HG02610 (cell line): ENCODE results near the gene LIX1L.

Source experiments
- ATAC-seq: cut with Tn5 transposase; IDR thresholded peaks from one replicate; pipeline ENCODE4 v1.9.1; 2021; ENCODE audit warnings: mild to moderate bottlenecking, moderate library complexity; ENCODE audit not compliant: unreplicated experiment

The LIX1L gene

DNA sequence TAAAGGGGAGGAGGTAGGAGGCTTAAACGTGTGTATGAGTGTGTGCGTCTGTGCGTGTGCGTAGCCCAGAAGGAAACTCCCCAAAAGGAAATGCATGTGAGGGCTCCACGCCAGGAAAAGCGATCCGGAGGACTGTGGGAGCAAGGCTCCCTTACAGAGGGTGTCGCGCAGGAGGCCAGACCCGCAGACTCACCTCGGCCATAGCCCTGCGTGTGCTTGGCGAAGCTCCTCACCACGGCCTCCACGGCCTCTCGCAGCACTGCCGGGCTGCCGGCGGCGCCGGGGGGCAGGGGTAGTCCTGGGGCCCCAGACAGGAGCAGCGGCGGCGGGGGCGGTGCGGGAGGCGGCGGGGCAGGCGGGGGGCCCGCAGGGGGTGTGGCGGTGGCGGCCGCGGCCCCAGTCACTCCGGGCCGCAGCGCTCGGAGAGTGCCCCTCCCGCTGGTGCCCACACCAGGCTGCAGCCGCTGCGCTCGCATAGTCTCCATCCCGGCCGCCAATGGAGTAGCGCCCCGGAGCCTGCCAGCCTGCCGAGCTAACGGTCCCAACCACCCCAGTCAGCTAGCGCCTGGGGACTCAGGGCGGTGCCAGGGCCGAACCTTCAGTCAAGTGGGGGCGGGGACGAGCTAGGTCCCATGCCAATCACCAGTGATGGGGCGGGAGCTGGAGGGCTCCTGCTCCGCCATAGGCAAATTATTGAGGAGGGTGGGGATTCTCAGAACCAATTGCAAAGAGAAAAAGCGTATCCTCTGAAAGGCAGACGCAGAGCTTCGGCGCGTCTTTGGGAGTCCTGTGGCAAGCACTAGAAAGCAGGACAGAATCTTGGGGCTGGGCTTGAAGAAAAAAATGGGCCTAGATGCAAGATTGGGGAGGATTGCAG, at the start of gene LIX1L:
Gene LIX1L, minus strand, starts transcription at position 575 of the 877 bp plus-strand sequence. Its CDS starts 90 bp downstream, at position 485.
- peak; percentile 90 for ATAC-seq

DNA sequence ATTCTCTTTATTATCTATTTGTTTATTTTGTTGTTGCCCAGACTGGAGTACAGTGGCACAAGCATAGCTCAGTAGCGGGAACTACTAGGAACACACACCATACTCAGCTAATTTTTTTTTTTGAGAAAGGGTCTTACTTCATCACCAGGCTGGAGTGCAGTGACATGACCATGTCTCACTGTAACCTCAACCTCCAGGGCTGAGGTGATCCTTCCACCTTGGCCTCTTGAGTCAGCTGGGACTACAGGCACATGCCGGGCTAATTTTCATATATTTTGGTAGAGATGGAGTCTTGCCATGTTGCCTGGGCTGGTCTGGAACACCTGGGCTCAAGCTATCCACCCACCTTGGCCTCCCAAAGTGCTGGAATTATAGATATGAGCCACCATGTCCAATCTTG, 43.9 kb upstream of the LIX1L start:
- no peak for ATAC-seq

DNA sequence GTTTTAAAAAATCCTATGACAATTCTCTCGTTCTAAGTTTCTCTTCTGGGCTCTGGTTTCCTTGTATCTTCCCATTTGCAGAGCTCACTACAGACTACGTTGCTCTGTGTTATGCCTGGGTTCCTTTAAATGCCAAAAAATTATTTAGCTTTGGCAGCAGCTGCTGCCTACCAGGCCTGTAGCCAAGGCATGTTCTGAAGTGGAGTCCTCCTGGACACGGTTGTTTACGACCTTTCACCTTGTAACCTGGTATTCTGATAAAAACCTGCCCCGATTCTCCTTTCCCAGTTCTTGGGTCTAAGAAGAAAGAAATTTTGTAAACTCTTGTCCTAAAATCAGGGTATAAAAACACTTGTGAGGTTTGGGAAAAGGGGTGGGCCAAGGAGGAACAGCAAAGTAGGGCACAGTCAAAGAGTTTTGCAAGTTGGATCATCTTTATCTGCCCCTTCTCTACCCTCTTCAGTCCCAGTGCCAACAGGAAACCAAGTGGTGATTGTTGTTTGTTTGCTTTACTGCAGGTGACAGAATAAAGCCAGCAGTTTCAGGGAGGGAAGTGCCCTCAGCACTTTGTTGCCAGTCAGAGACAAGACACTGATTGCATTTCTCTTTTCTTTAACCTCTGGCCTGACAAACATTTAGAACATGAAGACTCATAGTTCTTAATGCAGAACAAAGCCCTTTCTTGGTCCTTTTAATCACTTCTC, 41.7 kb upstream of the LIX1L start:
- ATAC-seq = no peak

DNA sequence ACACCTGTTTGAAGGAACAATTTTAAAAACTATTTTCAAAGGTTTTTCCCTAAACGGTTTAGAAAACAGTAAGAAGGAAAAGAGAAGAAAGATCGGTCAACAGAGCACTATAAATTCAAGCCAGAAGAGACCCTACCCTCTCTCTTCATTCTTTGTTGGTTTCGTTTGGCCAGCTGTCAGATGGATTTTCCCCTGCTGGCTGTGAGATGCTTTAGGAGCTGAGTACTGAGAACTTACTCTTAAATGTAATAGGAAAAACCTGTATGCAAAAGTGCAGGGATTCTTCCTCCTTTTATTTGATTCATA, 39.9 kb upstream of the LIX1L start:
- no peak for ATAC-seq

DNA sequence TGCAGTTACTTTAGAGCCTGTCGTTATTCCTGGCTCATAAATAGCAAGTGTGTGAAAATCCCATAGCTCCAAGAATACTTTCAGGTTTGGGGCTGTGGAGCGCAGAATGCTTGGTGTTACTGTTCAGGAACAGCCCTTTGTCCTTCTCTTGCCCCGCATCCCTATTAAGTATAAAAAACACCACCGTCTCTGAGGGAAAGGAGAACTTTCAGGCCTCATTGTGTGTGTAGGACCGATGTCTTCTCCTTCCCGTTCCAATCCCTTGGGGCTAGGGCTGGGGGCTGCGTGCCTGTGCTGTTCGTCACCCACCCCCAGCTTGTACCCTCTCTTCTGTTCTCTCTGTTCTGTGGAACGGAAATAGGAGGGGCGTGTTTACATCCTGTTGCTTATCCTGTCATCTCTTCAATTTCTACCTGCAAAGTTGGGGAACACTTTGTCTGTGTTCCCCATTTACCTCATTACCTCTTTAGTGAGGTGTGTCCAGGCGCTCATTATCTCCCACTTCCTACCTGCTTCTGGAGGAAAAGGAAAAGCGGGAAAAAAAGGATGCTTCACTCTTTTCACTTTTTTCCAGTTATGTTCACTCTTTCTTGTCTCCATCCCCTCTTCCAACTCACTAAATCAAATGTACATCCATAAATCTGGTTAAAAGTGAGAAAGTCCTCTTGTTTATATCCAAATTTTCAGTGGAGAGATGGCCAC, 39.4 kb upstream of the LIX1L start:
- ATAC-seq = peak; percentile 26

DNA sequence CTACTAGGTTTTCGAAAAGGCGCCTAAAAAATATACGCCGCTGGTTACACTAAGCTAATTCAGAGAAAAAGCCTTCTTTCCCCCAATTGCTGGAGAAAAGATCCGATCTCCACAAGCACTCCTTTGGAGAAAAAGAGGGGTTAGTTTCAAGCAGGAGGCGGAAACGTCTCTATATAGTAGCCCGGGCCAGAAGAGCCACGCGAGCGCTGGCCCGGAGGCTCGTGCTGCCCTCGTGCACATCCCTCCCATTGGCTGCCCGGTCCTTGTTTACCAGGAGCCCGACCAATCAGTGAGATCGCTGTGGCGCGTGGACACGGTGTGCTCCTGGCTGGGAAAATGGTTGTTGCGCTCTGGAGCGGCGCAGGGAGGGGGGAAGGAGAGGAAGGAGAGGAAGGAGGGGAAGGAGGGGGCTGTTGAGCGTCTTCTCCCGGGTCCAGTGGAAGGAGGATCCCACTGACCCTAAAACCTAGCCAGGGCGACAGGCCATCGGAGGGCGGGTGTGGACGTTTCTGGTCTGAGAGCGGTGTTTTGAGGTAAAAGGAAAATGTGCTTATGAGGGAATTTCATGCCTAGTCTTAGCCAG, 38.7 kb upstream of the LIX1L start, which contains the start of gene TXNIP:
Gene TXNIP, minus strand, starts transcription at position 147 of the 583 bp plus-strand sequence. CDS start 313 bp downstream, outside the sequence.
- ATAC-seq = peak; percentile 89

DNA sequence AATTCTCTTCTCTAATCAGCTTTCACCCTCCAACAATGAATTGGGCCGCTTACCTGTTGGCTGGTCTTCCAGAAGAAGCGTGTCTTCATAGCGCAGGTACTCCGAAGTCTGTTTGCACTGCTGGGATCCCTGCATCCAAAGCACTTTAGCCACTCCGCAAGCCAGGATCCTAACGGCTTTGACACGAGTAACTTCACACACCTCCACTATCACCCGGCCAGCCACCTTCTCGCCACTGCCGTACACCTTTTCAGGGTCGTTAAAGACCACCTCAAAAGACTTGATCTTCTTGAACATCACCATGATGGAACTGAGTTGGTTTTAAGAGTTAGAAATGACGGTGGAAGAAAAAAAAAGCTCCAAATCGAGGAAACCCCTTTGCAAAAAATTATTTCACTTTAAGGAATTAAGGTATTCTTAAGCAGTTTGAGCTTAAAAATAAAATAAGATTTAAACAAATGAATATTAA, 38.2 kb upstream of the LIX1L start:
- ATAC-seq = no peak

DNA sequence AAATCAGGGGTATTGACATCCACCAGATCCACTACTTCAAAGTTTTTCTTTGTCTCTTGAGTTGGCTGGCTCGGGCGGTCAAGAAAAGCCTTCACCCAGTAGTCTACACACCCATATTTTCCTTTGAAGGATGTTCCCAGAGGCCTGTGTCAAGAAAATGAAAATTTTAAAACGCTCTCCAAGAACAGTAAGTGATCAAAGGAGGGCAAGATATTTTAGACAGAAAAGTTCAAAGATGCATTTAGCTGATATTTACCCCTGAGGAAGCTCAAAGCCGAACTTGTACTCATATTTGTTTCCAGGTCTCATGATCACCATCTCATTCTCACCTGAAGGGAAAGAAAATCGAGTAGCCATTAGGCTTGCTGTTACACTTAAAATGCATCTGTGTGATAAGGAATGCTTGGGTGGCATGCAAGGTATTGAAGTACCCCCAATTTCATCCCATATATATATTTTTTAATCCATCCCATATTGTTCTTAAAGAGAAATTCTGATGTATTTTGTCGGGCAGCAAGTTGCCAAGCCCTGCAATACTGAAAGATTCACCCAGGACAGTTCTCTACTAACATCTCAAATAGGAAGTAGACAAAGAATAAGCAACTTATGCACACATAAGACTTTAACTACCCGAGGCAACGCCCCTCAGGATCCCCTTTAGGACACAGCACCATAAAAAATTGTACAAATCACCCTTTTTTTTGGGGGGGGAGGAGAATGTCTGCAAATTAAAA, 37.5 kb upstream of the LIX1L start:
- no peak for ATAC-seq

DNA sequence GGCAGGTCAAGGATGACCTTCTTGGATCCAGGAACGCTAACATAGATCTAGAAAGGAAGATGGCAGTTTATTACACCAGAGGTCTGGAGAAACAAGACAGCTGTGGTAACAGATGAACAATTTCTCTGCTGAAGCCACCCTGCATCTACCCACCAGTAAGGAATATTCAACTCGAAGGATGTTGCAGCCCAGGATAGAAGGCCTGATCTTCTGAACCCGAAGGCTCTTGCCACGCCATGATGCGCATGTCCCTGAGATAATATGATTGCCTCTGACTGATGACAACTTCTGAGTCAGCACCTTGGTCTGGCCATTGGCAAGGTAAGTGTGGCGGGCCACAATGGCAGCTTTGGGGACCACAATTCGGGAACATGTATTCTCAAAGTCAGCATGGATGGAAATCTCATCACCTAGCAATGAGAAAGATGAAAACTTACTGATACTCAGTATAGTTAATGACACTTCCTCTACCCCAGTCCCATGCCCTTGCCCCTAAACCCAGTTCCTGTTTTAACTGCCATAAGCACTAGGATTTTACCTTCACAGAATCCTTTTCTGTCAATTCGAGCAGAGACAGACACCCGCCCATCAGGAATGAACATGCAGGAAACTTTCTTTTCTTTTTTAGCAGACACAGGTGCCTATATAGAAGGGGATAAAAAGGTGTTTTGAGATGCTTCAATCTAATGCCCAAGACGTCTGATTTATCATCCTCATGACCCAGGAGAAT, 36.7 kb upstream of the LIX1L start:
- ATAC-seq = no peak

DNA sequence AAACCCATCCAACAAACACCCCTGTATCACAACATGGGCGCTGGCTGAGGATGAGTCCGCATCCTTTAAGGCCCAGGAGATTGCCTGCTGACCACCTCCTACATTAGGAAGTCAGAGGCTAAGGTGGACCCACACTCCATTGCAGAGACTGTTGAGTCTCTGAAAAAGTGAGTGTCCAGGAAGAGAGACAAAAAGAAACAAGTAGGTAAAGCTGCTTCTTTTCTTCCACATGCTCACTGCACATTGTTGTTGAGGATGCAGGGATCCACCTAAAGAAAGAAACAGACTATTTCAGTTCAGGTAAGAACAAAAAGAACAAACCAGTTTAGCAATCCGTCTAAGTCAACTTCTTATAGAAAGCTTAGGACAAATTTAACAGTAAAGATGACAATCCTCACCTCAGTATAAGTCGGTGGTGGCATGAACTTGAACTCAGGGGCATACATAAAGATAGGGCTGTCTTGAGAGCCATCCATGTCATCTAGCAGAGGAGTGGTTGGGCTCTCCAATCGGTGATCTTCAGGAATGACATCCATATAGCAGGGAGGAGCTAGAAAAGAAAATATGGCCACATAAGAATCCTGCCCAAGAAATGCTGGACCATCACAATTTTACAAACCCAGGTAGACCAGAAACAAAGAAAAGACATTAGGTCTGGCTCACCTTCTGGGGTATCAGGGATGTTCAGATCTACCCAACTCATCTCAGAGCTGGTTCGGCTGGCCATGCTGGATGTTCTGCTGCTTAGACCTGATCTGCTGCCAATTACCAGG, 36.0 kb upstream of the LIX1L start:
- no peak for ATAC-seq

DNA sequence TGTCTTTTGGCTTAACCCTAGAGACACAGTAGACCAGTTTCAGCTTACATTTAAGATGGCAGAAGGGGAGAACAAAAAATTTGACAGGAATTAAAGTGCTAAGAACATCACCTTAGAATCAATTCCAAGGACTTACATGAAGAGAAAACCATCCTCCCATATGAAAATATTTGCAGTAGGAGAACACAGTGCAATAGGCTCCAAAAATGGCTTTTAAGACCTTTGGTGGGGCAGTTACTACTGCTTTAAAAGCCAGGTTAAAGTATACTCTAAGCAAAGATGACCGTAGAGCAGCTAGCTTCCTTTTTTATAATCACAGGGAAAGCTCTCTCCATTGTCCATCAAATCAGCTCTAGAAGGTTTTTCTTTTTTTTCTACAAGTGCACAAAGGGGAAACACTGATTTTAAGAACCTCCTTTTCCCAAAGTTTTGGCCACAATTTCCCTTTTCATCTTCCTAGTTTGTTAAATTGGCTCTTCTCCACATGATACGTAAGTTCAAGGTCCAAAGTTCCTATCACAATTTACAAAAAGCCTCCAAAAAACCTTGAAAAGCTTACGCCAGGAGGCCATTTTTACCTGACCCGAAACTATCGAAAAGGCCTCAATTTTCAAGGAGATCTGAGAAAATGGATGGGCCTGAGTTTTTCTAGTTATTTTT, 35.3 kb upstream of the LIX1L start:
- no peak for ATAC-seq

DNA sequence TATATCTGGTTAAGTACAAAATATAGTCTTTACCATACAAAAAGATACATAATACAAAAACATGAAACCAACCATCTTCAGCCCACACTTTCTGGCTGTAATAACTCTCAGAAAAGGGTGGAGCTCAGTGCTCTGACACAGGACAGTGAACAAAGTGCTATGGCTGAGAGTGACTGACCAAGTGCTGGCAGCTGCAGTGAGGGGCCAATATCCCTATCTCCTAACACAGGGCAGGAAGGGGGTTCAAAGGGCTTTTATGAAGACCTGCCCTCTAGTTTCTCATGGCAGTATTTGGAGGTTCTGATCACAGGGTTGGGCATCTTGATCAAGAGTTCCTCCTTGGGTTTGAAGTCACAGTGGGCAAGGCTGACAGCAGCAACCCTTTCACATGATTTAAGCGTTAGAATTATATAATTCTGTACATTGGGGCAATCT, 34.7 kb upstream of the LIX1L start:
- ATAC-seq = no peak

DNA sequence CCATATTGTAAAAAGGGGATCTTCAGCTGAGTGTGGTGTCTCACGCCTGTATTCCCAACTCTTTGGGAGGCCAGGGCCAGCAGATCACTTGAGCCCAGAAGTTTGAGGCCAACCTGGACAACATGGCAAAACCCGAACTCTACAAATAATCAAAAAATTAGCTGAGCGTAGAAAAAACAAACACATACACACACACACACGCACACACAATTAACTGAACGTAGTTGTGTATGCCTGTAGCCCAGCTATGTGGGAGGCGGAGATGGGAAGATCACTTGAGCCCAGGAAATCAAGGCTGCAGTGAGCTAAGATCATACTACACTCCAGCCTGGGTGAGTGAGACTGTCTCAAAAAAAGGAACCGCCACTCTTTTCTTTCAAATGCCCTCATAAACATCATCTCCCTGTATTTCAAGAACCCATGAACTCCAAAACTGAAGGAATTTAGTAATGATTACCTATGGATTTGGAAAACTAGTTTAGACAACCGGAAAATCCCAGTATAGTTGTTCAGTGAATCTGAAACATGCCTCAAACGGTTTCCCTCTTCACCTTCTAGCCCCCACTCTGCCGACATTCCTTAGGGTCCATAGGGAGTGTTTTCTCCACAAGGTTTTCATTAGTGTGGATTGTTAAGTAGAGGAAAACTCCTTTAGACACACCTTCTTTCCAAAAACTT, 34.1 kb upstream of the LIX1L start:
- ATAC-seq = no peak

DNA sequence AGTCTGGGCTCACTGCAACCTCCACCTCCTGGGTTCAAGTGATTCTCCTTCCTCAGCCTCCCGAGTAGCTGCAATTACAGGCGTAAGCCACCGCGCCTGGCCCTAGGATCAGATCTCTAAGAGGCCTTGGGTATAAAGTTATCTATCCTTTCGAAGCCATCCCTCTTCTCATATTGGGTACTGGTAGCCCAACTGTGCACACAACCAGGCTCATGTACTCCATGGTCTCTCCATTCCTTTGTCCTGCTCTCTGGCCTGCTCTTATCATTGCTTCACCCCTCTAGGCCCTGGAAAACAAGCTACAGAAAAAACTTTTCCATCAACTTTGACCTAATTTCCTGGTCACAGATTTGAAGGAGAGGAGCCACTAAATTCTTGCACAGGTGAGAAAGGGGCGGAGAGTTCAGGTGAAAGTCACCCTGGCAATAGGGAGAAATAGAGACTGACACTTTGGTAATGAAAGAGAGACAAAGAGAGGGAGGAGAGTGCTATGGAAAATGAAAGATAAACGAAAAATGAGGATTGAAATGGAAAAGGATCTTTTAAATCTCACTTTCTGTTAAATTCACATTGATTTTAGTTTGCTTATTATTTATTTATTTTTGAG, 32.5 kb upstream of the LIX1L start:
- no peak for ATAC-seq

DNA sequence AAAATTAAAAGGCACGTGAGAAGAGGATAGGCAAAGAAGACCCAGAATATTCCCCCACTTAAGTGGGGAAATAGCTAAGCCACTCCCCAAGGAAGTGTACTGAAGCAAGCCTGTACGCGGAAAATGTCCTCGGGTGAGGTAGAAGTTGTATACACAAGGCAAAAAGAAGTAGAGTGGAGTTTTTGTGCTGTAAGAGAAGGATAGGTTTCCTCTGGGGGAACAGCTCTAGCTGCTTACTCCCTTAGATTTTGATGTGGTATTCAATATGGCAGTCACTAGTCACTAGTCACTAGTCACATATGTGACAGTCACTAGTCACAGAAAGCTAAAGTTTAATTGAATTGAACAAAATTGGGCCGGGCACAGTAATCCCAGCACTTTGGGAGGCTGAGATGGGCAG, 31.0 kb upstream of the LIX1L start:
- no peak for ATAC-seq

DNA sequence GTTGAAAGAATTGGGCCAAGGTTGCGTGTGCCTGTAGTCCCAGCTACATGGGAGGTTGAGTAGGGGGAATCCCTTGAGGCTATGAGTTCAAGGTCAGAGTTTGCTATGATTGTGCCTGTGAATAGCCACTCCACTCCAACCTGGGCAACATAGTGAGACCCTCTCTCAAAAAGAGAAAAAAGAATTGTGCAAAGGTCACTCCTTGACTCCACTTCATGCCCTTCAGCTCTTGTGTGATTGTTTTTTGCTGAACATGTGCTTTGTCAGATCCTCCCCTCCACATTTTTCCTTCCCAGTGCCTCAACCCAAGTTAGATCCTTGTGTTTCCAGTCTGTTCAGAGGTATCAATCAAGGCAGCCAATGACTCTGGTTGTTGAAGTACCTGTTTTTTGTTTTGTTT, 30.1 kb upstream of the LIX1L start:
- no peak for ATAC-seq

DNA sequence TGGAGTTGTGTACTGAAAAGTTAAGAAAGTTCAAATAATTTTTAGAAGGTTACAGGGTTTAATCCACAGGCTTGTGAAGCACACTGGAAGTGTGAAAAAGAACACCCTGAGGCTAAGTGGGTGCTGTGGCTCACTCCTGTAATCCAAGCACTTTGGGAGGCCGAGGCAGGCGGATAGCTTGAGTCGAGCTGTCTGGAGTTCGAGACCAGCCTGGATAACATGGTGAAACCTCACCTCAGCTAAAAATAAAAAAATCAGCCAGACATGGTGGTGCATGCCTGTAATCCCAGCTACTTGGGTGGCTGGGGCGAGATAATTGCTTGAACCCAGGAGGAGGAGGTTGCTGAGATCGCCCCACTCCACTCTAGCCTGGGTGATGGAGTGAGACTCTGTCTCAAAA, 28.7 kb upstream of the LIX1L start:
- no peak for ATAC-seq
